Ishikawa (cell line): ENCODE data around the gene RPS19.

Experiments
- TCF12 ChIP-seq: IDR thresholded peaks from 2 replicates; pipeline ENCODE4 v1.6.1; 2012; ENCODE audit warnings: low read depth
- USF1 ChIP-seq: IDR thresholded peaks from 2 replicates; pipeline ENCODE4 v1.6.1; 2012
- YY1 ChIP-seq: IDR thresholded peaks from 2 replicates; pipeline ENCODE4 v1.6.1; 2012; ENCODE audit warnings: low read depth

- TF ChIP-seq USF1 = no peak
- no peak for TF ChIP-seq YY1
- TF ChIP-seq TCF12 = no peak
Measured at GRCh38 chr19:41821003-41821735, 38.9 kb upstream of the RPS19 start.
